SW 1271 (cell line): ENCODE data around the gene COL5A1.
A peak's percentile ranks its signal among the peaks of the same experiment; 100 is the strongest.

Experiments
- DNase-seq, 2 experiments: peaks; one replicate each; lab custom pipeline; 2025; lab: John Stamatoyannopoulos, UW

Gene COL5A1

DNA sequence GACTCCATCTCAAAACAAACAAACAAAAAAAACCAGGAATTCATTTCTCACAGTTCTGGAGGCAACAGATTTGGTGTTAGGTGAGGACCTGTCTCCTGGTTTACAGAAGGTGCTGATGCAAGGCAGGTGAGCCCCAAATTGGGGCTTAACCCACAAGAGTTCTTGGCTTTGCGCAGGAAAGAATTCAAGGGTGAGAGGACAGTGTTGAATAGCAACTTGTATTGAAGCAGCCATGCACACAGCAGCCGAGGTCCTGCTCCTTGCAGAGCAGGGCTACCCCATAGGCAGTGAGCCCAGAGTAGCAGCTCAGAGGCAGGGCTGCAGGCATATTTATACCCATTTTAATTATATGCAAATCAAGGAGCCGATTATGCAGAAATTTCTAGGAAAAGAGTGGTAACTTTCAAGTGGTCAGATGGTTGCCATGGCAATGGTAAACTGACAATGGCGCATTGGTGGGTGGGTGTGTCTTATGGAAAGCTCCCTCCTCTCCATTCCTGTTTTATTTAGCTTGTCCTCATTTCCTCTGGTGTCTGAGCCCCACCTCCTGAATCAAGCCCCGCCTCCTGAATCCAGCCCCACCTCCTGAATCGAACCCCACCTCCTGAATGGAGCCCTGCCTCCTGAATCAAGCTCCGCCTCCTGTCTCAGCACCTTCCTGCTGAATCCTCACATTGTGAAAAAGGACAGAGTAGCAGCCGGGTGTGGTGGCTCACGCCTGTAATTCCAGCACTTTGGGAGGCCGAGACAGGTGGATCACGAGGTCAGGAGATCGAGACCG is 34.5 kb upstream of the COL5A1 start:
- DNase-seq: peak in 1 of 2 experiments; percentile 50

DNA sequence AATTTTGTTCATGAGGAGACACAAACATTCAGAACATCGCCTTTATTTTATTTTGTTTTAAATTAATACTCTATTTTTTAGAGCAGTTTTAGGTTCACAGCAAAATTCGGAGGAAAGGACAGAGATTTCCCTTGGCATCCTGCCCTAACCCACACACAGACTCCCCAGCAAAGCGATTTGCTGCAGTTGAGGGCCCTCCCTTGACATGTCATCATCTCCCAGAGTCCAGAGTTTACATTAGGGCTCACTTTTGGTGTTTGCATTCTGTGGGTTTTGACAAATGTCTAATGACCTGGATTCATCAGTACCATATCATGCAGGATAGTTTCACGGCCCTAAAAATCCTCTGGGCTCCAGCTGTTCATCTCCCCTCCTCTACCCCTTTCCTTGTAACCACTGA is 33.6 kb upstream of the COL5A1 start:
- DNase-seq: no peak

DNA sequence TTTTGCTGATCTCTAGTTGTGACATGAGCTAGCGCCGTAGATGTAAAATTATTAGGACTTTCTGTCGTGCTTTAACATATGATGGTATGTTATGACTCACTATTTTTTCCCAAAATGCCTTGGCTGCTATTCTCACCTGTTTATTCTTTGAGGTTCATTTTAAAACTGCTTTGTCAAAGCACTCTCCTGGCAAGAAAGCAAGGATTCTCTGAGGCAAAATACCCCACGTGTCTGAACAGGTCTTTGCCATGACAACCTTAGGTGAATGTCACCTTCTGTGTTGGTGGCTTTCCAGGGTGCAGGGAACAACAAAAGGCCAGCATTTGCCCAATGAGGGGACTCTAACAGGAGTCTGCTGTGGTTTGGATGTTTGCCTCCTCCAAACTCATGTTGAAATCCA is 30.6 kb upstream of the COL5A1 start:
- no peak for DNase-seq

DNA sequence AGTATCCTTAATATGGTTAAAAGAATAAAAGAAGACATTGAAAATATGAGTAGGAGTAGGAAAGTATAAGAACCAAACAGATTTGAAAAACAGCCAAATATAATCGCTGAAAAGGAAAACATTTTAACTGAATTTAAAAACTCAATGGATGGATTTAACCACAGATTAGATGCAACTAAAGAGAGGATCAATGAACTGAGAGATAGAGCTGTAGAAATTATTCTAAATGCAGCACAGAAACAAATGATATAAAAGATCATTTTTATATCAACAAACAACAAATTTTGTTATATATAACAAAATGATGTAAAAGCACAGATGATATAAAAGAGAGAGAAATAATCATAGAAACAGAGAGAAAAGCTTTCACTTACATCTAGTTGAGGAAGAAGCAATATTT is 29.3 kb upstream of the COL5A1 start:
- DNase-seq: no peak

DNA sequence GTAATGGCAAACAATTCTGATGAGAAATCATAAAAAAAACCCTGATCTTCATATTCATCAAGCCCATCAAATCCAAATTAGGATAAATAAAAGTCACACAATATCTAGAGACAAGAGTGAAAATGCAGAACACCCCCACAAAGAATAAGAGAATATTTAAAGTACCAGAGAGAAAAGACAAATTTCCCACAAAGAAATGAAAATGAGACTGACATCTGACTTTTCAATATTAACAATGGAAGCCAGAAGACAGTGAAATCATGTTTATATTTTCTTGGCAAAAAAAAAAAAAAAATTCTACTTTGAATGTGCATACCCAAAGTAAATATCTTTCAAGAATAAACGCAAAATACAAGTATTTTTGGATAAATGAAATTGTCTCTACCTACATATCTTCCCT is 28.9 kb upstream of the COL5A1 start:
- no peak for DNase-seq

DNA sequence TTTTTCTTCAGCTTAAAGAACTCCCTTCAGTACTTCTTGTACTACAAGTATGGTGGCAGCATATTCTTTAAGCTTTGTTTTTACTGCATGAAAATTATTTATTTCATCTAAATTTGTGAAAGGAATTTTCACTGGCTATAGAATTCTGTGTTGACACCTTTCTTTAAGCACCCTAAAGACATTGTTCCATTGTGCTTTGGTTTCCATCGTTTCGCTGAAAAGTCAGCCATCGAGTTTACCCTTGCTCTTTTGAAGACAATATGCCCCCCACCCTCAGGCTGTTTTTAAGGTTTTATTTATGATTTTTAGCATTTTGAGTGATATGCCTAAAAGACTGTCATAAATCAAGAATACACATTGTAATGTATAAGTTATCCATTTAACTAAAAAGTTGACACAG is 27.3 kb upstream of the COL5A1 start:
- DNase-seq: no peak

DNA sequence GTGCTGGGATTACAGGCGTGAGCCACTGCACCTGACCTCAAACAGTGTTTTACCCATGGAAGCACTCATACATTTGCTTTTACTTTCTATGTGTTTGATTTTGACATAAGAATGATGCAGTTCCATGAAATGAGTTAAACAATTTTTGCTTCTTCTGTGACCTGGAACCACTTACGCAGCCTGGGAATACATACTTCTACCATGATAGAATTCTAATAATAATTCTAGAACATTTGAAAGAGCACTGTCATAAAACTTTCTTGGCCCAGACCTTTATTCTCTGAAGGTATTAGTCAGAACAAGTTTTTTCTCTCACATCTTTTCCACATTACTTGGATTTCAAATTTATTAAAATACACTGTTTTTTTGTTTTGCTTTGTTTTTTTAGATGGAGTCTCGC is 25.3 kb upstream of the COL5A1 start:
- no peak for DNase-seq

DNA sequence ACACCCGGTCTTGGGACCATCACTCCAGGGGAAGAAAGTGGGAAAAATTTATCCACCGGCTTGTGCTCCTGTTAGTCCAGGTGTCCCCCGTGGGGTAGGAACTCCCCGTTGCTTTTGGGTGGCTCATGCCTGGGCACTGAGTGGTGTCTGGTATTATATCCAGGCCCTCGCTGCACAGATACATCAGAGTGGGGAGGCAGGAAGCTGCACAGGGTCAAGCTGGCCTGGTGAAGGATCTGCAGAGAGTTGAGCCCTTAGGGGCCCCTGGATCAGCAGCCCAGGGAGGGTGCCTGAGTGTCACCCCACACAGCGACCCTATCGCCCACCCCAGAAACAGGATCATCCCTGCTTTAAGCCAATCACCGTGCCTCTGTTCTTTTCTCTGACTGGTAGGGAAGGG is 24.4 kb upstream of the COL5A1 start:
- DNase-seq: no peak

DNA sequence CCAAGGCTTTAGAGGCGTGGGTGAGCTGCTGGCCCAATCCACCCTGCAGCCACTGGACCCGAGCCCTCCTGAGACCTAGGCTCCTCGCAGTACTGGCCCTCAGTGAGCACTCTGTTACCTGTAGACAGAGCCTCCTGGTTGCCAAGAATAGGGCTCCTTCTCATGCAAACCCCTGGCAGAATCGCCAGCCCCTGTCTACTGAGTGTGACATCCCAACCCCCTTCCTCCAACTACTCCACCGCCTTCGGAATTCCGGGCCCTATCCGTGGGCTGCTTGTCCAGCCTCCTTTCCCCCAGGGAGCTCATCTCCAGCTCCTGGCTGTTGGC is 23.8 kb upstream of the COL5A1 start:
- DNase-seq: no peak

DNA sequence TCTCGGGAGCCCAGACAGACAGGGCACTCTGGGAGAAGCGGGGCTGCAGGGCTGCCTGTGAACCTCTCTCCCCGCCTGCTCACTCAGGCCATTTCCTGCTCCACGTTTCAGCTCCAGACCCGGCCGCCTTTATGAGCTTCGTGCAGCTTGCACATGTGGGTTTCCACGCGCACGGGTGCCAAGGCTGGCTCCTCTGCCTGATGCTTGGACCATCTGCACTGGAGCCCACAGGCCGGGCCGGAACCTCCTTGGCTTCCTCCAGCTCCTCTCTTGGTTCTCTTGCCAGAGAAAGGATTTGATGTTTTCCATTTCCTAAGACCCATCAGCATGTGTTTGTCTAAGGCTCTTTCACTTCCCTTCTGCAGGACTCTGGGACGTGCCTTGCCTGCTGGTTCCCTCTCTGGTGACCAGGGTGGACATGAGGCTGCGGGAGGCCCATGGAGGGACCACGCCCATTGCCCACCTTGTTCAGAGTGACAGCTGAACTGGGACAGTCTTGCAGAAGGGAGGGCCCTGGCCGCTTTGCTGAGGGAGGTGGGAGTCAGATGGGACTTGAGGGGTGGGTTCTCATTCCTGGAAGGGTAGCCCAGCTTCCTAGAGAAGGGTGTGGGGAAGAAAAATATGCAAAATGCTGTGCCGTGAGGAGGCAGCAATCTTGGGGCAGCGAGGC is 23.3 kb upstream of the COL5A1 start:
- no peak for DNase-seq

DNA sequence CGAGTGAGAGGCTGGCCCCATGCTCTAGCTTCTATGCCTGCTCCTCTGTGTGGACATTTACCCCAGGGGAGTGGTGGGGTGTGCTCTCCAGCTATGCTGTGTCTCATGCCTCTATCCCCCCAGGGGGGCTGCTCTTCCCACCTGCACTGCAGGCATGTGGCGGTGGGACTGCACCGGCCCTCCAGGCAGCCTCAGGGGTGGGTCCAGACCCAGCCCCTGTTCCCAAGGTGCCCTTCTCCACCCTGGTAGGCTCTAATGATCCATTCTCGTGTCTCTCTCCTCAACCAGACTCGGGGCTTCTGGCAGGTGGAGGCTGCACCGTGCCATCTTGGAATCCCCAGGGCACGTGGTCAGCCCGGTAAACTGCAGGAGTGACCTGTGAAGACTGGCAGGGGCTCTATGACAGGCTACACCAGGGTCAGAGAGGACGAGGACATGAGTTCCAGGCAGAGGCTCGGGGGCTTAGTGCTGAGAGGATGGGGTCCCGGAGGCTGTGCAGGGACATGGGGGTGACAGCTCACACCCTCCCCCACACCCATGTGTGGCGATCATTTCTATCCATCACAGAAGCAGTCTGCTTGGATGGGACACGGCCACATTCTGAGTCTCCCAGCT is 22.7 kb upstream of the COL5A1 start:
- DNase-seq: no peak

DNA sequence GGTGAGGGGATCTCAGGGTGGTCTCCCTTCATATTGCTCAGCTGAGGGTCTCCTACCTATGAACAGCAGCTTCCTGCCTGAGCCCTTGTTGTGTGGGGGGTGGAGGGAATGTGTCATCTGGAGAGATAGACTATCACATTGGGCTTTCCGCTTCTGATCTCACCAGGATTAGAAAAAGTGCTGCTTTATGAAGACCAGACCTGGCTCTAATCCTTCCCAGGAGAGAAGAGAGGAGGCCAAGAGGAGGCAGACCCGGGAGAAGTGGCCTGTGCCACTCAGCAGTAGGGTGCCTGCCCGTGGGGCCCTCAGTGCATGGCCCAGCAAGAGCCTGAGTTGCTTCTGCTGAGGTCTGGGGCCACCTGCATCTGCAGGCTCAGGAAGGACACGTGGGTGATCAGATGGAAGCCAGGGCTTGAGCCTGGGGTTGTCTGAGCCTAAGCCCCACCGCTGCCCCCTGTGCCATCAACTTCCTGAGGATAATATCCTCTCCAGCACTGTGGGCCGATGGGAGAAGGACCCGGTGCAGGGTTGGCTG is 22.1 kb upstream of the COL5A1 start:
- DNase-seq: no peak

DNA sequence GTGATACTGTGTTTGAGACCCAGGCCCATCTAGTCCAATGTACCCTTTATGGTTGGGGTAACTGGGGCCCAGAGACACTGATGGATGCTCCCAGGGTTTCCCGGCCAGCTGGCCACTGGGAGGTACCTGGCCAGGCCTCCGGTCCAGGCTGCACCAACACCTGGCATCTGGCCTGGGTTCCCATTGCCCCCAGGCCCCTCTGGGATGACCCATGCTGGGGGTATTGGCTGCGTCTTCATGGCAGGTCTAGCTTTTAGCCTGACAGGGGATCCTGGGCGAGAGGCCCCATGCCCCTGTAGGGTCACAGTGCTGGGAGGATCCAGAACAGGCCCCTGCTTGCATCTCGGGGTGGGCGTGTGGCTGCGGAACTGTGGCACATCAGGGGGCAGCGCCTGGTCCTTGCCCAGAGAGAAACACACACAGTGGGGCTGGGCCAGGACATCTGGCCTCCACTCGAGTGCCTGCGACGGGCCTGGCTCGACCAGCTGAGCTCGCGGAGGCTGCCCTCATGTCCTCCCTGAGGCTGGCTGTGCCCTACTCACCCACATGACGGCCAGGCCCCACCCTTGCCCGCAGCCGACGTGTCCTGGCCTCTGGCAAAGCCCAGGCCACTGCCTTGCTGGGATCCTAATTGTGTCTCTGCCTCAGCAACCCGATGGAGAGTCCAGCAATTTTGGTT is 21.5 kb upstream of the COL5A1 start:
- DNase-seq: no peak

DNA sequence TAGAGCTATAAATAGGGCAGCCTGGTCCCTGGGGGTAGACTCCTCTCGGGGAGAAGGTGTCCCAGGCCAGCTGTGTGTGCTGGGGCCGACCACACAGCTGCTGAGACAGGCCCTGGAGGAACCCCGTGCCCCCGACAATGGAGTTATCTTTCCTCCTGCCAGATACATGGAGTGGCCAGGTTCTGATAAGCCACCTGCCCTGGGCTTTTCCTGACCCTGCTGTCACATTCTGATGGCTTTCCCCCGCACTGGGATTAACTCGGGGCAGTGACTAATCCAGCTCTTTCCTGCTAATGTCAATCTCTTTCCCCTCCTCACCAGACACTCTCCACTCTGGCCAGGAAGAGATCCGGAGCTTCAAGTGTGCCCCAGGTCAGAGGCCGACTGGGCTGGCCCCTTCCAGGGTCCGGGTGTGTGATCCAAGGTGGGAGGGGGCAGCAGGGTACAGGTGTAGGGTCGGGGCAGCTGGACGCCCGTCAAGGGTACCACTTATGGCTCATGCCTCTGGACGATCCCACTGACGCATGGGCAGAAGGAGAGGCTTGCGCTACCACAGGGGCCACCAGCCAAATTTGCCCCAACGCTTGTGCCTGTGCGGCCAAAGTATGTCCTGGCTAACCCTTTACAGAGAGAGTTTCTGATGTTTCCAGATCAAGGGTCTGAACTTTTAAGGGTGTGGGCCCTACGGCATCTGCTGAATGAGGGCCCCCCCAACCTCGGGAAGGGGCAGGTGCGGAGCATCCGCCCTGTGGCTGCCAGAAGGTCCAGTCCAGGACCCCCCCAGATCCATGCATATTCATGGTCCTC is 20.6 kb upstream of the COL5A1 start:
- DNase-seq: no peak

DNA sequence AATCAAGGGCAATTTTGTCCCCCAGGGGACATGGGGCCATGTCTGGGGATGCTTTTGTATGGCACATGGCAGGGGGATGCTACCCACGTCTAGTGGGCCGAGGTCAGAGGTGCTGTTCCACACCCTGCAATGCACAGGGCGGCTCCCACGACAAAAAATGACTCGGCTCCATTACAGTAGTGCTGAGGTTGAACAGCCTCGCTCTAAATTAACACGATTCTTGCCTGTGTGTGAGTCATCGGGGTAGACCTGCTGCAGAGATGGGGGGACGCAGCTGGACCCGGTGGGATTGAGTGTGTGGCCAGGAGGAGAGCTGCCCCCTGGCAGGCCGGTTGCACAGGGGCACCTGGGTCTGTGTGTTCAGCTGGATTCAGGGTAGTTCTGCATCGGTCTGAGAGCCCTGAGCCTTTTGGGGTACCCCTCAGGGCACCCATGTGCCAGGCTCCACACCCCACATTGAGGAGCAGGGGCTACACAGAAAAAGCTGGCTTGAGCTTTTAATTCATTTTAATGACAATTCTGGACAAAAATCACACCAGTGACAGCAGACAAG is 20.0 kb upstream of the COL5A1 start:
- DNase-seq: no peak

DNA sequence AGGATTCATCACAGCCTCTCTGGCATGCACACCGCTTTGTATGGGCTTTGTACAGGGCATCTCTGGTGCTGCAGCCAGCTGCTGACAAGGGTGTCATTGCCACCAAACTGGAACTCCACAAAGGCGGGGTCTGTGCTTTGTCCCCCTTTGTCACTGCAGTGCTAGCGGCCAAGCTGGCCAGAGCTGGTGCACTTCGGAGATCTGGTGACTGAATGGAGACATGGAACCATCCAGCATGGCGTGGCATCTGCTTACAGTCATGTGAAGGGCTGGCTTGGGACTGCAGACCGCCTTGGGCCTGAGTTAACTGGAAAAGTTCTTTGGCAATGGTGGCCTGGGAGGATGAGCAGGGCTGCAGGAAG is 18.7 kb upstream of the COL5A1 start:
- DNase-seq: no peak

DNA sequence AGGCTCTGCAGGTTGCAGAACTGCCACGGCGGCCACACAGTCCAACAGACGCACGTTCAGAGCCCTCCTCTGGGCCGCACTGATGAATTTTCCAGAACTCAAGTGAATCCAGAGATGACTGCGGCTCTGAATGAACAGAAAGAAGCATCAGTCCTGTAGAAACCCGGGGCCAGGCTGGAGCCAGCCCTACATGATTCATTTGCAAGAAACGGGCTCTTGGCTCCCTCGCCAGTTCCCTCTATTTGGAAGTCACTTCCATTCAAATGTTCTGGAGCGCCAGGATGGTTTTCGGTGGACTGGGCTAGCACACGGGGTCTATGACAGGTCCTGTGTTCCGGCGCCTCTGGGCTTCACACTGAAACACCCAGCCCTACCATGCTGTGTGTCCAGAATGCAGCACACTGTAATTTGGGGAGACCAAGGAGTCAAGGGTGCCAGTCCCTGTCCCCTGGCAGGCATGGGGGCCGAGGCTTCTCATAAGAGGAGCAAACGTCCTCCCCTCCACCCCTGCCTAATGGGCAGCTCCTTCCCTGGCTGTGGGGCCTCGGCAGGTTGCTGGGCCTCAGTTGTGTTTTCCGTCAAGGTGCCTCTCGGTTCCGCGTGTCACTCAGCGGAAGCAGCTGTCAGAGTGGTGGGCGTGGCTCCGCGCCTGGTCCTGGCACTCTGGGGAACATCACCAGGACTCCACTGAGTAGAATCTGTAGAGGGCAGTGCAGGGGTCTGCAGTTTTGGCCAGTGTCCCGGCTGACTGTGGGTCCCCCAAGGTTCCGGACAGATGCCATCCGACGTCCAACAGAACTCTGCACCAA is 18.1 kb upstream of the COL5A1 start:
- DNase-seq: no peak

DNA sequence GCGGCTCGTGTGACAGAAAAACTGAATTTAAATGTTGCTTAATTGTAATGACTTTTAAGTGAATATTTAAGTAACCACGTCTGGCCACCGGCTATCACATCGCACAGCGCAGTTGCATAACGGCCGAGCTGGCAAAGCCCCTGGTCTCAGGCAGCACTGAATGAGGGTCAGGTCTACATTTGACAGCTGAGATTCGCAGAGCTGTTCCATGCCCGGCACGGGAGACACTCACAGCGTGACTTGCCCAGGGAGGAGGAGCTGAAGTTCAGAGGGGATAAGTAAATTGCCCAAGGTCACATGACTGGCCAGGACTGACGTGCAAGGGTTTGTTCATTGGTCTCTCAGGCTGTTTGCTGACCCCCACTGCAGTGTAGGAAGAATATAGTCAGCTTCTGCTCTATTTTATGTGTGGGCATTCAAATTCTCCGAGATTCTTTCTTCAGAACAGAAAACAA is 17.4 kb upstream of the COL5A1 start:
- no peak for DNase-seq

DNA sequence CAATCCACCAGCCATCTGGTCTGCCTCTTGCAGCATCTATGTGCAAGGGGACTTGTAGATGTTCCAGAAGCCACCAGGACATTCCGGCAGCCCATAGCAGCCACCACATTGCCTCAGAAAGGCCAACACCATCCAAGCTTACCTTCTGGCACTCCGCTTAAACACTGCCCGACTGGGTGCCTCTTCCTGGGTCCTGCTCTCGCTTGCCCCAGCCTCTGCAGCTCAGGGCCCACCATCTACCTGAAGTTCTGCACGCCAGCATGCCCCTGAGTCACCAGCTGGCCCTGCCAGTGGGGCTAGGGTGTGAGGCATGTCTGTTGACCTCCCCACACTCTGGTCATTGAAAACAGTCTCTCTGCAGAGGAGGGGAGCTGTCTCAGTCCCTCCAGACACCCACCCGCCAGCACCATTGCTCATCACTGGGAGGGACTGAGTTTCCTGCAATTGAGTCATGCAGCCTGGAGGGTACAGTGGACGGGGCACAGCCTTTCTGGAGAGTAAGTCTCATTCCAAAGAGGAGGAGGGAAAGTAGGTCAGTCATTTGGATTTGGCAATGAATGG is 16.9 kb upstream of the COL5A1 start:
- DNase-seq: peak in 1 of 2 experiments; percentile 56

DNA sequence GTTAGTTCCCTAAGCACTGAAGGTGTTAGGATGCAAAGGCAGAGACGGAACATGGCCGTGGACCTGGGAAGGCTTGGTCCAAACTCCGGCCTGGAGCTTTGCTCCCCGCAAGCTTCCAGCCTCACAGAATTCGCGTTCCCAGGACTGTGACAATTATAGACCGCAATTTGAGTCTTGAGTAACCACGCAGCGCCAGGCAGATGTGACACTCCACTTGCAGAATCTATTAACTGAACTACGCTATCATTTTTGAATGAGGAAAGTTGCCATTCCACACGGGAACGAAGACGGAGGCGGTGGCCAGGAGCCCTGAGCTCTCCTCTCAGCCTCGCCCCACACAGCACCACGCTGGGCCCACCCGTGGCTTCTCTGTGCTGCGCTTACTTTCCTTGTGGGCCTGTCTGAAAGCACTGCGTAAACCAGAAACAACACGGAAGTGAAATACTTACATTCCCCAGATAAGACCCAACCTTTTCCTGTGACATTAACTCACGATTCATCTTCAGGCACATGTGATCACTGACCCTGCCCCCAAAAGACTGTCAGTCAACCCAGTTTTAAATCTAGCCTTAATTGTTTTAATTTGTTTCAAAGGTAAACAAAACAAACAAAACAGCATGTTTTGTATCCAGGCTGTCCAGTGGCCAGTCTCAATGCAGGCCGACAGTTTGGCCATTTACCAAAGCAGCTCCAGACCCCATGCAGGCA is 16.1 kb upstream of the COL5A1 start:
- no peak for DNase-seq
